K562 (cell line): ENCODE results near the gene MCCC1. TPM values are rescaled to one million over a fixed set of nuclear protein-coding genes. Genes with fewer than 3 reads are reported as not detected.

Experiments
- ATAC-seq: fragments of 200-7000 bp; cut with Tn5 transposase; 3 replicates; pipeline ENCODE4 v1.9.1; 2020; ENCODE audit warnings: moderate library complexity
- BruUV-seq: library from RNA; stranded (reverse); fragments of 400-500 nt; replicated peaks from 2 replicates; lab custom pipeline; 2021; lab: Mats Ljungman, UMichigan
- CTCF ChIA-PET: fragments of 300-600 bp; formaldehyde crosslinking; extraction: SDS; loops from one replicate; lab custom pipeline; 2021; ENCODE audit warnings: low intra/inter-chr PET ratio; lab: Yijun Ruan, JAX
- POLR2A ChIA-PET: fragments of 300-600, 350-650 bp; sonication (Branson Sonifier 250); formaldehyde crosslinking; extraction: SDS; loops from one replicate; lab custom pipeline; 2021; ENCODE audit warnings: antibody characterized with exemption, inconsistent platforms; lab: Yijun Ruan, JAX
- DNase-seq, 4 experiments: peaks; one replicate each; pipeline versions ENCODE4 v3.0.0 to v3.0.0-alpha.2; 2011 to 2018; ENCODE audit warnings: low spot score in 3 of 4, mixed read lengths in 3 of 4; ENCODE audit errors: extremely low read depth in 1 of 4
- FAIRE-seq: peaks from 2 replicates; lab custom pipeline; 2011; peaks lifted over from hg19 to GRCh38; lab: Jason Lieb, UNC
- H2AFZ ChIP-seq: 2 replicates; pipeline ENCODE4 v1.6.0; 2011; ENCODE audit warnings: low read depth, low read length, control low read depth, inconsistent platforms
- H3K27ac ChIP-seq: fragments of 200-600 bp; 3 replicates; pipeline ENCODE4 v1.8.0; 2011; ENCODE audit warnings: low read depth, mild to moderate bottlenecking, control low read depth, inconsistent platforms, low read length, moderate library complexity, mixed read lengths; ENCODE audit errors: extremely low read depth
- H3K27me3 ChIP-seq, 2 experiments: fragments of 300-600 bp in 1 of 2; 2 replicates in 1 of 2; 3 replicates in 1 of 2; pipeline versions ENCODE4 v1.6.0 to v1.8.0; 2011; ENCODE audit warnings: inconsistent platforms in 2 of 2, low read length in 2 of 2, mild to moderate bottlenecking in 1 of 2, mixed read lengths in 1 of 2, moderate library complexity in 1 of 2; ENCODE audit not compliant: control insufficient read depth in 2 of 2, insufficient read depth in 2 of 2
- H3K36me3 ChIP-seq: fragments of 300-600 bp; 3 replicates; pipeline ENCODE4 v1.8.0; 2011; ENCODE audit warnings: mild to moderate bottlenecking, low read length, inconsistent platforms; ENCODE audit not compliant: control insufficient read depth, insufficient read depth
- H3K4me1 ChIP-seq, 2 experiments: fragments of 200-600 bp in 1 of 2; replicated peaks in 1 of 2; 2 replicates in 1 of 2; 3 replicates in 1 of 2; pipeline versions ENCODE4 v1.5.1 to v1.8.0; 2011; ENCODE audit warnings: inconsistent platforms in 2 of 2, low read length in 2 of 2, mild to moderate bottlenecking in 1 of 2, mixed read lengths in 1 of 2, moderate library complexity in 1 of 2; ENCODE audit not compliant: control insufficient read depth in 2 of 2, insufficient read depth in 2 of 2
- H3K4me2 ChIP-seq: 2 replicates; pipeline ENCODE4 v1.6.1; 2011; ENCODE audit warnings: low read length, control low read depth, inconsistent platforms, mixed read lengths; ENCODE audit not compliant: insufficient read depth
- H3K4me3 ChIP-seq: fragments of 200-600 bp; sonication (generic), shearing (Covaris generic); 2 replicates; pipeline ENCODE4 v1.5.1; 2016; ENCODE audit warnings: control low read depth, inconsistent platforms
- H3K79me2 ChIP-seq: fragments of 200-600 bp; 3 replicates; pipeline ENCODE4 v1.8.0; 2011; ENCODE audit warnings: low read length, inconsistent platforms; ENCODE audit not compliant: control insufficient read depth, insufficient read depth
- H3K9ac ChIP-seq, 2 experiments: 2 replicates each; pipeline versions ENCODE4 v1.6.0 to v1.6.1; 2011; ENCODE audit warnings: low read depth in 2 of 2, low read length in 2 of 2, control low read depth in 1 of 2, inconsistent platforms in 1 of 2, mild to moderate bottlenecking in 1 of 2, mixed read lengths in 1 of 2; ENCODE audit not compliant: insufficient read depth in 1 of 2
- H3K9me1 ChIP-seq: one replicate; pipeline ENCODE4 v1.6.0; 2011; ENCODE audit warnings: inconsistent platforms, mild to moderate bottlenecking, low read length, moderate library complexity; ENCODE audit not compliant: control insufficient read depth, insufficient read depth
- H3K9me3 ChIP-seq: replicated peaks from 2 replicates; pipeline ENCODE4 v1.5.1; 2011; ENCODE audit warnings: low read depth, low read length, inconsistent platforms; ENCODE audit not compliant: control insufficient read depth, insufficient read depth
- H4K20me1 ChIP-seq: replicated peaks from 2 replicates; pipeline ENCODE4 v1.6.1; 2011; ENCODE audit warnings: low read length, inconsistent platforms, mixed read lengths; ENCODE audit not compliant: control insufficient read depth, insufficient read depth
- CBX3 ChIP-seq, 2 experiments: IDR thresholded peaks; 1 replicate in 1 of 2; 2 replicates in 1 of 2; pipeline ENCODE4 v1.6.1; 2012; ENCODE audit warnings: inconsistent platforms in 2 of 2, low read length in 2 of 2, borderline replicate concordance in 1 of 2, control low read depth in 1 of 2
- HNRNPUL1 ChIP-seq: fragments of 200-400 bp; formaldehyde crosslinking; IDR thresholded peaks from 2 replicates; pipeline ENCODE4 v1.6.1; 2017; ENCODE audit warnings: low read length
- TBP ChIP-seq: optimal IDR thresholded peaks from 2 replicates; pipeline ENCODE3; 2011; ENCODE audit warnings: low read depth, low read length, improper control_type of control experiment
- ZKSCAN1 ChIP-seq: fragments of 150-350 bp; IDR thresholded peaks from 2 replicates; pipeline ENCODE4 v1.6.1; 2016; ENCODE audit warnings: low read depth, low read length
- WGBS: fragments of 100-300 bp; shearing (Covaris generic); methylation state at CpG from one replicate; pipeline ENCODE4 v1.1.6; 2016; ENCODE audit warnings: low coverage, mixed read lengths; ENCODE audit not compliant: insufficient coverage; ENCODE audit errors: missing lambda C conversion rate; 5-methylcytosine and 5-hydroxymethylcytosine counted together
- in situ Hi-C: fragments of 300-500 bp; cut with MboI; formaldehyde crosslinking; loops from 4 replicates; pipeline ENCODE4 v1.15.0; 2018; ENCODE audit warnings: inconsistent platforms, mixed read lengths
- intact Hi-C: fragments of 100-400 bp; cut with micrococcal nuclease; formaldehyde crosslinking; loops from 2 replicates; pipeline ENCODE4 v1.14.2; 2022
- polyA plus RNA-seq, 8 experiments: library from polyadenylated mRNA; depleted of rRNA in 4 of 8; stranded (reverse) in 5 of 8; unstranded in 3 of 8; fragments of >200 nt; fragmentation: Nextera tagmentation in 2 of 8; fragmentation: Illumina TruSeq in 1 of 8; extraction: Ambion mirVana in 2 of 8; extraction: Trizol in 1 of 8; gene quantifications; 2 replicates each; pipeline versions ENCODE4 v1.2.1 to v1.2.3, GENCODE V29; 2011 to 2014; ENCODE audit warnings: inconsistent platforms in 1 of 8, missing spikeins in 1 of 8
- total RNA-seq, 7 experiments: library from RNA; depleted of rRNA in 6 of 7; stranded (reverse); fragments of >200 nt in 6 of 7; fragmentation: Illumina TruSeq in 2 of 7; extraction: Trizol in 2 of 7; gene quantifications; 2 replicates each; pipeline versions ENCODE4 v1.2.1 to v1.2.3, GENCODE V29; 2011 to 2021; ENCODE audit warnings: low replicate concordance in 1 of 7
- TF ChIP-seq, protein P1 (sequence below): sonication (generic); formaldehyde crosslinking; IDR thresholded peaks from 2 replicates; pipeline ENCODE4 v1.8.1; 2023; ENCODE audit warnings: mild to moderate bottlenecking, missing genetic modification reagents

Gene MCCC1
- total and polyA plus RNA-seq, 9 of the 15 experiments (the other 6 are each of a cell fraction or from before 2014, with no cell fraction given): 13.7 to 26.9 (median 23.0) TPM

DNA sequence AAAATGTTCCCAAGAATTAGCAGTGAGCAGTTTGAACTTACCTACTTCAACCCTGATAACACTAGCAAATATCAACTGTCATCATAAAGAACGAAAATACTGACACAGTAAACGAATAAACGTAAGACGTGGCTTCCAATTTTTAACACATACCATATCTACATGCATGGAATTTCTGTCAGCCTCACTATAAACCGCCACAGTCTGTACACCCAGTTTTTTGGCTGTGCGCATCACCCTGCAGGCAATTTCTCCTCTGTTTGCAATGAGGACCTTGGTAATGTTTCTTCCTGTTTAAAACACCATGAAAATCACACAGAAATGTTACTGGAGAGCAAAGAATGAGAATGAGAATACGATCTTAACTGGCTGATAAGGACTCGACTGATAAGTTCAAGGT is 7.0 kb downstream of the MCCC1 start:
- H3K9ac ChIP-seq: no peak overlapping the region
- peaks cover 43% of the 10 kb centered on the region; the same call in 2 of the 3 replicates for H3K36me3 ChIP-seq
- H3K79me2 ChIP-seq: no peaks in the 10 kb centered on the region
- ChIA-PET CTCF (no interaction called here), POLR2A (interaction anchor here (0.6 kb wide), 1 partner anchor 198 kb away, joined by 3 read pairs; no protein-coding TSS in a partner anchor)
- H2AFZ ChIP-seq: no peak overlapping the region
- TF ChIP-seq, protein P1, sequence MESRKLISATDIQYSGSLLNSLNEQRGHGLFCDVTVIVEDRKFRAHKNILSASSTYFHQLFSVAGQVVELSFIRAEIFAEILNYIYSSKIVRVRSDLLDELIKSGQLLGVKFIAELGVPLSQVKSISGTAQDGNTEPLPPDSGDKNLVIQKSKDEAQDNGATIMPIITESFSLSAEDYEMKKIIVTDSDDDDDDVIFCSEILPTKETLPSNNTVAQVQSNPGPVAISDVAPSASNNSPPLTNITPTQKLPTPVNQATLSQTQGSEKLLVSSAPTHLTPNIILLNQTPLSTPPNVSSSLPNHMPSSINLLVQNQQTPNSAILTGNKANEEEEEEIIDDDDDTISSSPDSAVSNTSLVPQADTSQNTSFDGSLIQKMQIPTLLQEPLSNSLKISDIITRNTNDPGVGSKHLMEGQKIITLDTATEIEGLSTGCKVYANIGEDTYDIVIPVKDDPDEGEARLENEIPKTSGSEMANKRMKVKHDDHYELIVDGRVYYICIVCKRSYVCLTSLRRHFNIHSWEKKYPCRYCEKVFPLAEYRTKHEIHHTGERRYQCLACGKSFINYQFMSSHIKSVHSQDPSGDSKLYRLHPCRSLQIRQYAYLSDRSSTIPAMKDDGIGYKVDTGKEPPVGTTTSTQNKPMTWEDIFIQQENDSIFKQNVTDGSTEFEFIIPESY: peak; percentile 99
- TF ChIP-seq HNRNPUL1 (no peak), CBX3 (IDR thresholded peaks at IDR 0.05; ENCODE audit: borderline replicate concordance in 1 of 2, low read length in 2 of 2) (peak in 1 of 2 experiments; percentile 30; a peak in 1 of 3 replicates)
- BruUV-seq: no TSS peak
- no peaks in the 10 kb centered on the region for H3K27me3 ChIP-seq
- FAIRE-seq (no peak), ATAC-seq (no peak), DNase-seq (no peak)
- no peak overlapping the region for H3K4me2 ChIP-seq
- 91% methylated on average over 8 of the region's 8 CpGs for WGBS
- H3K27ac ChIP-seq: no peak overlapping the region
- H3K4me3 ChIP-seq: no peak overlapping the region
- intact Hi-C loops (loop anchor here (10.0 kb wide), 2 partner anchors 187 to 297 kb away; partner anchors contain the start of gene ATP11B), in situ Hi-C loops (no loop called here)
- H4K20me1 ChIP-seq: no peaks in the 10 kb centered on the region
- no peaks in the 10 kb centered on the region for H3K9me3 ChIP-seq
- no peaks in the 10 kb centered on the region for H3K9me1 ChIP-seq
- H3K4me1 ChIP-seq: no peaks in the 10 kb centered on the region

DNA sequence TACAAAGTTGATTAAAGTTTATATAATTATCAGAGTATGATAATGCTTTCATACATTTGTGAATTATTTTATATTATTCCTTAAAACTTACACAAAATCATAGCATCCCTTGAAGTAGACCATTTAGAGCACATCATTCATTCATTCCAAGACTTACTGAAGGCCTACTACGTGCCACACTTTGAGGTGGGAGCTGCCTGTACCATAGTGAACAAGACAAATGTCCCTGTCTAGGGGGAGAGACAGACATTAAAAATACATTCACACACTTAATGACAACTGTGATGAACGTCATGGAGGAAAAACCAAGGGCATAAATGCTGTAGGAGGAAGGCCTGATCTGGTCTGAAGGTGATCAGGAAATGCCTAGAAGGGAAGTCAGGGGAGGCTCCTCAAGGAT is 12.1 kb downstream of the MCCC1 start:
- no peak overlapping the region for H3K27ac ChIP-seq
- TF ChIP-seq ZKSCAN1: peak; percentile 79; the same call in 1 of the 2 replicates
- no peak for TF ChIP-seq TBP
- POLR2A ChIA-PET: no interaction called here

More for the DNA sequence above, 12.1 kb downstream of the MCCC1 start:
- CTCF ChIA-PET: no interaction called here
- FAIRE-seq (no peak), ATAC-seq (no peak), DNase-seq (no peak)
- no peak overlapping the region for H3K4me3 ChIP-seq
- 64% methylated on average over 2 of the region's 2 CpGs for WGBS
- H3K79me2 ChIP-seq: no peaks in the 10 kb centered on the region
- H4K20me1 ChIP-seq: no peaks in the 10 kb centered on the region
- H3K36me3 ChIP-seq: peaks cover 63% of the 10 kb centered on the region
- intact Hi-C loops: no loop called here
- H3K4me1 ChIP-seq: no peaks in the 10 kb centered on the region
- H3K9me1 ChIP-seq: no peaks in the 10 kb centered on the region
- in situ Hi-C loops: no loop called here
- no peaks in the 10 kb centered on the region for H3K9me3 ChIP-seq
- BruUV-seq: no TSS peak
- H3K4me2 ChIP-seq: no peak overlapping the region
- no peak overlapping the region for H3K9ac ChIP-seq
- H3K27me3 ChIP-seq: no peaks in the 10 kb centered on the region
- H2AFZ ChIP-seq: no peak overlapping the region
